ENCODE results near the gene NPL.

- peak; percentile 70 for TF ChIP-seq CTCF (IDR thresholded peaks at IDR 0.05; ENCODE audit: low read length)
- TF ChIP-seq EZH2 (IDR thresholded peaks at IDR 0.05; ENCODE audit: borderline replicate concordance, low read length) = no peak
These were observed 4.9 kb upstream of the NPL start for GRCh38 chr1:182784556-182785171.

All from OCI-LY1 (cell line).